ENCODE data around the gene THSD7B. TPM values are rescaled to one million over a fixed set of nuclear protein-coding genes. Genes with fewer than 3 reads are reported as not detected.
A peak's percentile ranks its signal among the peaks of the same experiment; 100 is the strongest.

The THSD7B gene
- total and polyA plus RNA-seq, 2 of the 8 experiments (the other 6 are each of a cell fraction or from before 2014, with no cell fraction given), result 0.60 to 2.9 TPM

GRCh38 chr2:137050949-137051348 is 285.6 kb downstream of the THSD7B start:
- TF ChIP-seq CTCF (IDR thresholded peaks at IDR 0.05; ENCODE audit: control extremely low read depth in 1 of 3, insufficient read depth in 1 of 3, low read depth in 1 of 3, low read length in 3 of 3), result peak in 1 of 3 experiments; percentile 46; a peak in 2 of 4 replicates
- peak; percentile 39 to 45 for TF ChIP-seq RAD21 (IDR thresholded peaks at IDR 0.05 in 1 of 2, conservative IDR thresholded peaks at IDR 0.05 in 1 of 2; ENCODE audit: low read depth in 2 of 2, low read length in 2 of 2)
- no peak for TF ChIP-seq EZH2 (IDR thresholded peaks at IDR 0.05; ENCODE audit: low read depth, low read length, severe bottlenecking)
- no peaks in the 10 kb centered on the region for H3K27me3 ChIP-seq (replicated peaks in 1 of 4; ENCODE audit: control insufficient read depth in 3 of 4, extremely low read depth in 1 of 4, insufficient read depth in 3 of 4, low read length in 3 of 4)
- H4K8ac ChIP-seq (ENCODE audit: extremely low read depth, insufficient read depth, low read length), result no peak overlapping the region
- no peak for FAIRE-seq
- WGBS, 2 experiments (ENCODE audit: extremely low coverage in 1 of 2, insufficient coverage in 1 of 2, insufficient read length in 1 of 2, insufficient replicate concordance in 2 of 2, low coverage in 1 of 2, low lambda C conversion rate in 2 of 2, missing lambda C conversion rate in 1 of 2), result 95% methylated on average over 2 of the region's 2 CpGs; no CpG with 5 or more reads in 1 of the 2 experiments
- H3K4me2 ChIP-seq (ENCODE audit: insufficient read depth in 1 of 2, low read depth in 2 of 2, low read length in 2 of 2), result no peak overlapping the region
- no peak overlapping the region for H2BK12ac ChIP-seq (ENCODE audit: low read depth, low read length)
- no peak overlapping the region for H3K27ac ChIP-seq (ENCODE audit: low read depth, low read length)
- H3K79me2 ChIP-seq (ENCODE audit: control insufficient read depth in 1 of 2, insufficient read depth in 2 of 2, low read length in 2 of 2), result no peaks in the 10 kb centered on the region
- no peak overlapping the region for H2BK120ac ChIP-seq (replicated peaks; ENCODE audit: low read depth, low read length)
- H3K9me3 ChIP-seq (ENCODE audit: insufficient read depth in 2 of 2, low read depth in 1 of 2, low read length in 1 of 2), result no peaks in the 10 kb centered on the region
- CTCF ChIA-PET (ENCODE audit: partially characterized antibody), result interaction anchor here (0.6 to 2.7 kb wide), 8 partner anchors 10 to 789 kb away, joined by 3 to 14 read pairs (median 4); no protein-coding TSS in a partner anchor
- H3K4me1 ChIP-seq (replicated peaks in 1 of 4; ENCODE audit: control insufficient read depth in 3 of 4, insufficient read depth in 4 of 4, low read length in 3 of 4), result no peaks in the 10 kb centered on the region
- H3K23ac ChIP-seq (ENCODE audit: insufficient read length), result no peak overlapping the region
- no peak overlapping the region for H2BK20ac ChIP-seq (ENCODE audit: low read length)
- no peak overlapping the region for H2AFZ ChIP-seq (ENCODE audit: low read length)
- H4K5ac ChIP-seq (ENCODE audit: insufficient read length, low read depth, low read length), result no peak overlapping the region
- no peak overlapping the region for H3K14ac ChIP-seq (ENCODE audit: insufficient read length)
- no peak overlapping the region for H4K91ac ChIP-seq (replicated peaks; ENCODE audit: insufficient read length, low read length)
- no peak overlapping the region for H3K4ac ChIP-seq (replicated peaks; ENCODE audit: insufficient read length, low read depth, low read length)
- no peak overlapping the region for H3K18ac ChIP-seq (ENCODE audit: extremely low read depth, low read length)
- no peak overlapping the region for H2BK15ac ChIP-seq (ENCODE audit: low read length)
- no peak overlapping the region for H2AK5ac ChIP-seq (ENCODE audit: low read depth, low read length)
- H3K4me3 ChIP-seq (ENCODE audit: extremely low read depth in 1 of 4, insufficient read depth in 2 of 4, low read depth in 3 of 4, low read length in 4 of 4), result no peak overlapping the region
- no peak overlapping the region for H3K9ac ChIP-seq (replicated peaks in 1 of 4; ENCODE audit: extremely low read depth in 1 of 4, low read depth in 3 of 4, low read length in 3 of 4)
- no peaks in the 10 kb centered on the region; the same call in 1 of the 2 replicates for H3K23me2 ChIP-seq (ENCODE audit: low read depth, low read length)
- H3K56ac ChIP-seq (replicated peaks; ENCODE audit: insufficient read length, low read depth, low read length), result no peak overlapping the region
- no peaks in the 10 kb centered on the region for H3K79me1 ChIP-seq (ENCODE audit: low read depth, low read length)
- no peaks in the 10 kb centered on the region for H4K20me1 ChIP-seq (replicated peaks in 1 of 2; ENCODE audit: control insufficient read depth in 1 of 2, insufficient read depth in 2 of 2, low read length in 2 of 2)
- POLR2A ChIA-PET (ENCODE audit: partially characterized antibody), result no interaction called here
- no peak for DNase-seq (ENCODE audit: low read depth in 1 of 2, low spot score in 2 of 2)
- H2BK5ac ChIP-seq (ENCODE audit: low read depth, low read length), result no peak overlapping the region
- no peaks in the 10 kb centered on the region for H3K36me3 ChIP-seq (ENCODE audit: control insufficient read depth in 2 of 4, insufficient read depth in 4 of 4, low read length in 3 of 4)
